Keratinocyte (primary cell): ENCODE data around the gene NRG3. TPM values are rescaled to one million over a fixed set of nuclear protein-coding genes. Genes with fewer than 3 reads are reported as not detected.

Experiments used
- DNase-seq: peaks from one replicate; pipeline ENCODE4 v3.0.0-alpha.2; 2011; ENCODE audit warnings: low read depth, missing footprints, low spot score
- FAIRE-seq: peaks from 2 replicates; lab custom pipeline; 2011; peaks lifted over from hg19 to GRCh38; lab: Jason Lieb, UNC
- H2AFZ ChIP-seq: 2 replicates; pipeline ENCODE4 v1.6.0; 2012; ENCODE audit warnings: low read length, control low read depth, inconsistent platforms; ENCODE audit not compliant: control insufficient read depth
- H3K27ac ChIP-seq: 2 replicates; pipeline ENCODE4 v1.5.1; 2011; ENCODE audit warnings: low read length; ENCODE audit not compliant: control insufficient read depth, insufficient read depth
- H3K27me3 ChIP-seq: 3 replicates; pipeline ENCODE4 v1.6.0; 2011; ENCODE audit warnings: low read length; ENCODE audit not compliant: control insufficient read depth, insufficient read depth; ENCODE audit errors: extremely low read depth
- H3K36me3 ChIP-seq, 2 experiments: 2 replicates in 1 of 2; 3 replicates in 1 of 2; pipeline ENCODE4 v1.5.1; 2011; ENCODE audit warnings: low read length in 2 of 2, mild to moderate bottlenecking in 1 of 2; ENCODE audit not compliant: control insufficient read depth in 2 of 2, insufficient read depth in 2 of 2; ENCODE audit errors: extremely low read depth in 1 of 2
- H3K4me1 ChIP-seq: 3 replicates; pipeline ENCODE4 v1.5.1; 2011; ENCODE audit warnings: low read length; ENCODE audit not compliant: control insufficient read depth, insufficient read depth; ENCODE audit errors: extremely low read depth
- H3K4me2 ChIP-seq: 3 replicates; pipeline ENCODE4 v1.6.0; 2011; ENCODE audit warnings: low read depth, low read length; ENCODE audit not compliant: control insufficient read depth, insufficient read depth; ENCODE audit errors: extremely low read depth
- H3K4me3 ChIP-seq, 3 experiments: fragments of 200-600 bp in 1 of 3; sonication (generic) in 1 of 3; 2 replicates in 2 of 3; 3 replicates in 1 of 3; pipeline ENCODE4 v1.5.1; 2011 to 2016; ENCODE audit warnings: low read length in 3 of 3, mild to moderate bottlenecking in 3 of 3, control low read depth in 2 of 3, inconsistent platforms in 1 of 3, low read depth in 1 of 3, mixed read lengths in 1 of 3, mixed run types in 1 of 3, moderate library complexity in 1 of 3; ENCODE audit not compliant: control insufficient read depth in 2 of 3, insufficient read depth in 2 of 3; ENCODE audit errors: extremely low read depth in 1 of 3
- H3K79me2 ChIP-seq: 2 replicates; pipeline ENCODE4 v1.6.0; 2012; ENCODE audit warnings: low read length; ENCODE audit not compliant: control insufficient read depth, insufficient read depth
- H3K9ac ChIP-seq: 3 replicates; pipeline ENCODE4 v1.6.0; 2011; ENCODE audit warnings: low read length; ENCODE audit not compliant: control insufficient read depth, insufficient read depth; ENCODE audit errors: extremely low read depth
- H3K9me1 ChIP-seq: 3 replicates; pipeline ENCODE4 v1.6.0; 2011; ENCODE audit warnings: low read length; ENCODE audit not compliant: control insufficient read depth, insufficient read depth; ENCODE audit errors: extremely low read depth
- H3K9me3 ChIP-seq: 2 replicates; pipeline ENCODE4 v1.5.1; 2012; ENCODE audit warnings: low read depth, low read length; ENCODE audit not compliant: control insufficient read depth
- H4K20me1 ChIP-seq: 3 replicates; pipeline ENCODE4 v1.6.0; 2011; ENCODE audit warnings: low read length; ENCODE audit not compliant: control insufficient read depth, insufficient read depth; ENCODE audit errors: extremely low read depth
- CTCF ChIP-seq, 3 experiments: IDR thresholded peaks in 1 of 3; conservative IDR thresholded peaks in 1 of 3; optimal IDR thresholded peaks in 1 of 3; 2 replicates in 2 of 3; 3 replicates in 1 of 3; pipeline versions ENCODE3 to v1.5.1; 2011; ENCODE audit warnings: low read length in 3 of 3, mild to moderate bottlenecking in 3 of 3, moderate library complexity in 2 of 3, control low read depth in 1 of 3, inconsistent platforms in 1 of 3; ENCODE audit not compliant: insufficient read depth in 2 of 3; ENCODE audit errors: extremely low read depth in 1 of 3
- EZH2 ChIP-seq: IDR thresholded peaks from one replicate; pipeline ENCODE4 v1.6.1; 2012; ENCODE audit warnings: inconsistent platforms, mild to moderate bottlenecking, low read length, moderate library complexity
- dilution Hi-C: fragments of 300-500 bp; cut with MboI; formaldehyde crosslinking; loops from one replicate; pipeline ENCODE4 v1.7.0; 2020; ENCODE audit warnings: low sequenced_read_pairs; ENCODE audit not compliant: extremely low pct_ligation_motif_present
- polyA plus RNA-seq, 5 experiments: library from polyadenylated mRNA; depleted of rRNA in 3 of 5; stranded (reverse) in 3 of 5; stranded (forward) in 1 of 5; unstranded in 1 of 5; fragments of >200 nt; gene quantifications; 1 replicate in 1 of 5; 2 replicates in 3 of 5; 3 replicates in 1 of 5; pipeline versions ENCODE4 v1.2.1 to v1.2.3, GENCODE V29; 2011 to 2012; ENCODE audit warnings: missing spikeins in 2 of 5, low read depth in 1 of 5, low replicate concordance in 1 of 5

NRG3 gene
- polyA plus RNA-seq, 1 donor (not counting 4 experiments of a cell fraction or from before 2014, with no cell fraction given) = not detected

DNA sequence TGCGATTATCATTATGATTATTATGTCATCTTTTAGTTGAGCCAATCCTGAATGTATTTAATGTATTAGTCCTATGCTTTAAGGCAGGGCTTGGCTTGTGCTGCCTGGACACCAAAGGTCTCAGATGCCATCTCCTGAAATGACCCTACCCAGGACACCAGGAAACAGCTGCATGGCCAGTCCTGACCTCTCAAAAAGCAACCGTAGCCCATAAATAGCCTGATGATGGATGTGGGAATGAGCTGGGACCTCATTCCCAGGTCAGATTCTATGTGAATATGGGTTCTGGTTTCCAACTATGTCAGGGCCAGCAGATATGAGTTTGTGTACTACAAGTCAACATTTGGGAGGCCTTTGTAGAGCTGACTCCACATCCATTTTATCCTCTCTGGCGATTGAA lies 438.4 kb downstream of the NRG3 start:
- Histone ChIP-seq H3K4me2 (no peak overlapping the region), H3K79me2 (no peaks in the 10 kb centered on the region), H3K9me3 (no peaks in the 10 kb centered on the region), H3K4me1 (no peaks in the 10 kb centered on the region), H3K36me3 (no peaks in the 10 kb centered on the region), H3K9me1 (no peaks in the 10 kb centered on the region), H2AFZ (no peak overlapping the region), H4K20me1 (no peaks in the 10 kb centered on the region), H3K27ac (no peak overlapping the region), H3K9ac (no peak overlapping the region), H3K27me3 (no peaks in the 10 kb centered on the region), H3K4me3 (no peak overlapping the region)
- dilution Hi-C loops = no loop called here
- FAIRE-seq (no peak), DNase-seq (no peak)
- TF ChIP-seq CTCF (optimal IDR thresholded peaks at IDR 0.05 in 1 of 3, IDR thresholded peaks at IDR 0.05 in 1 of 3, conservative IDR thresholded peaks at IDR 0.05 in 1 of 3; ENCODE audit: extremely low read depth in 1 of 3, insufficient read depth in 2 of 3, low read length in 3 of 3) = no peak
- no peak for TF ChIP-seq EZH2

DNA sequence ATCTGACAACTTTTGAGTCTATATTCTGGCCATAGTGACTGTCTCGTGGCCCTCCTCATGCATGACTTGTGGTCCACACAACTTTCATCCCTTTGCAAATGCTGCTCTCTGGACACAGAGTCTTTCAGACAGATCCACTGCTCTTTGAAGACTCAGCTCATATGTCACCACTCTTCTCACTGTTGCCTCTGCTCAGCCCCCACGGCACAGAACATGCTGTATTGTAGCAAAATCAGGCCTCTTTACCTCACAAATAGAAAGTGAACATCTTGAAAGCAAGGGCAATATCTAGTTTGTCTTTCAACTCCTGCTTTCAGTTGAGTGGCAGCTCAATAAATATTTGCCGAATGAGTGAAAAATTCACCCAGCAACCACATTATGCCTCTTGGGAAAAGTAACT lies 443.5 kb downstream of the NRG3 start:
- H2AFZ ChIP-seq = no peak overlapping the region
- H3K27me3 ChIP-seq = no peaks in the 10 kb centered on the region
- dilution Hi-C loops = no loop called here
- no peaks in the 10 kb centered on the region for H3K4me1 ChIP-seq
- peaks cover 5% of the 10 kb centered on the region for H3K9me3 ChIP-seq
- DNase-seq = no peak
- no peak for FAIRE-seq
- no peak overlapping the region for H3K27ac ChIP-seq
- no peak overlapping the region for H3K9ac ChIP-seq
- no peak for TF ChIP-seq EZH2
- no peak for TF ChIP-seq CTCF (optimal IDR thresholded peaks at IDR 0.05 in 1 of 3, IDR thresholded peaks at IDR 0.05 in 1 of 3, conservative IDR thresholded peaks at IDR 0.05 in 1 of 3; ENCODE audit: extremely low read depth in 1 of 3, insufficient read depth in 2 of 3, low read length in 3 of 3)
- H3K36me3 ChIP-seq = no peaks in the 10 kb centered on the region
- H3K4me3 ChIP-seq = no peak overlapping the region
- H3K9me1 ChIP-seq = no peaks in the 10 kb centered on the region
- H4K20me1 ChIP-seq = no peaks in the 10 kb centered on the region
- no peak overlapping the region for H3K4me2 ChIP-seq
- H3K79me2 ChIP-seq = no peaks in the 10 kb centered on the region
